HL-60 (cell line): ENCODE data around the gene AQP12A.

Experiments used
- DNase-seq, 2 experiments: peaks; one replicate each; pipeline ENCODE4 v3.0.0-alpha.2; 2010 to 2020; ENCODE audit warnings: low read depth in 1 of 2, low spot score in 1 of 2
- H3K27ac ChIP-seq: fragments of 250-450 bp; sonication (Bioruptor Pico); replicated peaks from 2 replicates; pipeline ENCODE4 v1.5.1; 2020; ENCODE audit warnings: mild to moderate bottlenecking, moderate library complexity
- H3K27me3 ChIP-seq: fragments of 250-450 bp; sonication (Bioruptor Pico); 2 replicates; pipeline ENCODE4 v1.5.1; 2021; ENCODE audit warnings: mild to moderate bottlenecking, moderate library complexity; ENCODE audit not compliant: insufficient read depth, poor library complexity, severe bottlenecking
- H3K4me3 ChIP-seq: replicated peaks from 2 replicates; pipeline ENCODE4 v1.5.1; 2011; ENCODE audit warnings: mild to moderate bottlenecking, control low read depth, low read length; ENCODE audit not compliant: insufficient read depth
- GABPA ChIP-seq: IDR thresholded peaks from 2 replicates; pipeline ENCODE4 v1.6.1; 2012; ENCODE audit warnings: low read depth
- POLR2AphosphoS5 ChIP-seq: IDR thresholded peaks from 2 replicates; pipeline ENCODE4 v1.6.1; 2012; ENCODE audit warnings: low read depth
- SPI1 ChIP-seq: IDR thresholded peaks from 2 replicates; pipeline ENCODE4 v1.6.1; 2012; ENCODE audit warnings: low read depth, mild to moderate bottlenecking, borderline replicate concordance
- TF ChIP-seq, protein P1 (sequence below): IDR thresholded peaks from 2 replicates; pipeline ENCODE4 v1.6.1; 2012; ENCODE audit warnings: low read depth; ENCODE audit not compliant: insufficient replicate concordance
- TF ChIP-seq, protein P2 (sequence below): IDR thresholded peaks from one replicate; pipeline ENCODE4 v1.5.1; 2011; ENCODE audit warnings: low read length, control low read depth, inconsistent platforms; ENCODE audit not compliant: insufficient read depth

AQP12A gene

DNA sequence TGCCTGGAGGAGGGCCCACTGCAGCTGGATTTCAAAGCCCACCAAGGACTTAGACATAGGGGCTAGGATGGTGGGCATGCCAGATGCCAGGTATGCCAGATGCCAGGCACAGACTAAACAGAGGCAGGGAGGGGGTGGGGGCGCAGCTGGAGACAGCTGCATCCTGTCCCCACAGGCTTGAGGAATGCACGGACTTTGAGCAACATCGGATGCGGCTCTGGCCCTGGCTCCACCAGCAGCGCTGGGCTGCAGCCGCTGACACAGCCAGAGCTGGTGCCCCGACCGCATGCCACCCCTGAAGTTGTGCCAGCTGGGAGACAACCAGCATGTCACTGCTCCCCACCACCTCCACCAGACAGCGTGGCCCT, 39.5 kb downstream of the AQP12A start:
- no peak for DNase-seq
- TF ChIP-seq, protein P1, sequence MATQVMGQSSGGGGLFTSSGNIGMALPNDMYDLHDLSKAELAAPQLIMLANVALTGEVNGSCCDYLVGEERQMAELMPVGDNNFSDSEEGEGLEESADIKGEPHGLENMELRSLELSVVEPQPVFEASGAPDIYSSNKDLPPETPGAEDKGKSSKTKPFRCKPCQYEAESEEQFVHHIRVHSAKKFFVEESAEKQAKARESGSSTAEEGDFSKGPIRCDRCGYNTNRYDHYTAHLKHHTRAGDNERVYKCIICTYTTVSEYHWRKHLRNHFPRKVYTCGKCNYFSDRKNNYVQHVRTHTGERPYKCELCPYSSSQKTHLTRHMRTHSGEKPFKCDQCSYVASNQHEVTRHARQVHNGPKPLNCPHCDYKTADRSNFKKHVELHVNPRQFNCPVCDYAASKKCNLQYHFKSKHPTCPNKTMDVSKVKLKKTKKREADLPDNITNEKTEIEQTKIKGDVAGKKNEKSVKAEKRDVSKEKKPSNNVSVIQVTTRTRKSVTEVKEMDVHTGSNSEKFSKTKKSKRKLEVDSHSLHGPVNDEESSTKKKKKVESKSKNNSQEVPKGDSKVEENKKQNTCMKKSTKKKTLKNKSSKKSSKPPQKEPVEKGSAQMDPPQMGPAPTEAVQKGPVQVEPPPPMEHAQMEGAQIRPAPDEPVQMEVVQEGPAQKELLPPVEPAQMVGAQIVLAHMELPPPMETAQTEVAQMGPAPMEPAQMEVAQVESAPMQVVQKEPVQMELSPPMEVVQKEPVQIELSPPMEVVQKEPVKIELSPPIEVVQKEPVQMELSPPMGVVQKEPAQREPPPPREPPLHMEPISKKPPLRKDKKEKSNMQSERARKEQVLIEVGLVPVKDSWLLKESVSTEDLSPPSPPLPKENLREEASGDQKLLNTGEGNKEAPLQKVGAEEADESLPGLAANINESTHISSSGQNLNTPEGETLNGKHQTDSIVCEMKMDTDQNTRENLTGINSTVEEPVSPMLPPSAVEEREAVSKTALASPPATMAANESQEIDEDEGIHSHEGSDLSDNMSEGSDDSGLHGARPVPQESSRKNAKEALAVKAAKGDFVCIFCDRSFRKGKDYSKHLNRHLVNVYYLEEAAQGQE: no peak
- TF ChIP-seq POLR2AphosphoS5: no peak
- no peak for TF ChIP-seq SPI1
- no peak for TF ChIP-seq GABPA
- TF ChIP-seq, protein P2, sequence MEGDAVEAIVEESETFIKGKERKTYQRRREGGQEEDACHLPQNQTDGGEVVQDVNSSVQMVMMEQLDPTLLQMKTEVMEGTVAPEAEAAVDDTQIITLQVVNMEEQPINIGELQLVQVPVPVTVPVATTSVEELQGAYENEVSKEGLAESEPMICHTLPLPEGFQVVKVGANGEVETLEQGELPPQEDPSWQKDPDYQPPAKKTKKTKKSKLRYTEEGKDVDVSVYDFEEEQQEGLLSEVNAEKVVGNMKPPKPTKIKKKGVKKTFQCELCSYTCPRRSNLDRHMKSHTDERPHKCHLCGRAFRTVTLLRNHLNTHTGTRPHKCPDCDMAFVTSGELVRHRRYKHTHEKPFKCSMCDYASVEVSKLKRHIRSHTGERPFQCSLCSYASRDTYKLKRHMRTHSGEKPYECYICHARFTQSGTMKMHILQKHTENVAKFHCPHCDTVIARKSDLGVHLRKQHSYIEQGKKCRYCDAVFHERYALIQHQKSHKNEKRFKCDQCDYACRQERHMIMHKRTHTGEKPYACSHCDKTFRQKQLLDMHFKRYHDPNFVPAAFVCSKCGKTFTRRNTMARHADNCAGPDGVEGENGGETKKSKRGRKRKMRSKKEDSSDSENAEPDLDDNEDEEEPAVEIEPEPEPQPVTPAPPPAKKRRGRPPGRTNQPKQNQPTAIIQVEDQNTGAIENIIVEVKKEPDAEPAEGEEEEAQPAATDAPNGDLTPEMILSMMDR: no peak
- no peak overlapping the region for H3K4me3 ChIP-seq

DNA sequence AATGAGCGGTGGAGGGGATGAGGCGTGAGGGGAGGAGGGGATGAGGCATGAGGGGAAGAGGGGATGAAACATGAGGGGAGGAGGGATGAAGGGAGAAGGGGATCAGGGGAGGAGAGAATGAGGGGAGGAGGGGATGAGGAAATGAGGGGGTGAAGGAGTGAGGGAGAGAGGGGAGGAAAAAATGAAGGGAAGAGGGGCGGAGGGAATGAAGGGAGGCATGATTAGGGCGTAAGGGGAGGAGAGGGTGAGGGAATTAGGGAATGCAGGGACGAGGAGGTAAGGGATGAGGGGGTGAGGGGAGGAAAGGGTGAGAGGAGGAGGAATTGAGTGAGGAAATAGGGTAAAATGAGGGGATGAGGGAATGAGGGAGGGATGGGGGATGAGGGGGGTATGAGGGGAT, 40.5 kb downstream of the AQP12A start:
- DNase-seq: no peak
- no peak overlapping the region for H3K4me3 ChIP-seq
- H3K27me3 ChIP-seq: peaks cover 2% of the 10 kb centered on the region
- H3K27ac ChIP-seq: no peak overlapping the region
- TF ChIP-seq, protein P1: no peak
- TF ChIP-seq SPI1 (no peak), GABPA (no peak), POLR2AphosphoS5 (no peak)
- TF ChIP-seq, protein P2: no peak

More for the DNA sequence above, 39.5 kb downstream of the AQP12A start:
- Histone ChIP-seq H3K27ac (no peak overlapping the region), H3K27me3 (peaks cover 2% of the 10 kb centered on the region)

DNA sequence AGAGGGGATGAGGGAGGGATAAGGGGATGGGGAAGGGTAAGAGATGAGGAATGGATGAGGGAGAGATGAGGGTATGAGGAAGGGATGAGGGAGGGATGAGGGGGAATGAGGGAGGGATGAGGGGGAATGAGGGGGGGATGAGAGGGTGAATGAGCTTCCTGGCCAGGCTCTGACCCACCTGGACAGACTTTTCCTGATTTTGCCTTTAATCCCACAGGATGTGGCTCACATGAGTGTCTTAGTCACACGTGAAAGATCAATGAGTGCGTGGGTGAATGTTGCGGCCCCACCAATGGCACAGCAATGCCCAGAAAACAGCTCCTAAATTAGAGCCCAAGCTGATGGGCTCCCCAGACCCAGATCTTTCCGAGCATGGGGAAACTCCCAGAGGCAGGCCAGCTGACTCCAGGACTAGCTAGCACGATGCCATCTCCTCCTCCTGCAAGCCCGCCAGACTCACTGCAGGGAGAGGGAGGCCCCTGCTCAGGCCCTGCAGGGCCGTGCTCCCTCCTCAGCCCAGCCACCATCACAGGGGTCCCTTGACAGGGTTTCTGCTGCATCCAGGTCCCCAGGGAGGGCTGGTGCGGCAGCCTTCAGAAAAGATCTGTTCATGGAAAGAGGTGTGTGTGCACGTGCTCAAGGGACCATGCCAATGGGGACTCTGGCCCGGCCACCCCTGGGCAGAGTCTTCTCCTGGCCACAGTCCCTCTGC, 41.4 kb downstream of the AQP12A start:
- Histone ChIP-seq H3K27ac (no peak overlapping the region), H3K27me3 (peaks cover 2% of the 10 kb centered on the region), H3K4me3 (no peak overlapping the region)
- TF ChIP-seq, protein P2: no peak
- no peak for TF ChIP-seq SPI1
- TF ChIP-seq POLR2AphosphoS5: no peak
- TF ChIP-seq, protein P1: no peak
- no peak for TF ChIP-seq GABPA
- no peak for DNase-seq
